ENCODE measurements around the gene CXCL12.

DNA sequence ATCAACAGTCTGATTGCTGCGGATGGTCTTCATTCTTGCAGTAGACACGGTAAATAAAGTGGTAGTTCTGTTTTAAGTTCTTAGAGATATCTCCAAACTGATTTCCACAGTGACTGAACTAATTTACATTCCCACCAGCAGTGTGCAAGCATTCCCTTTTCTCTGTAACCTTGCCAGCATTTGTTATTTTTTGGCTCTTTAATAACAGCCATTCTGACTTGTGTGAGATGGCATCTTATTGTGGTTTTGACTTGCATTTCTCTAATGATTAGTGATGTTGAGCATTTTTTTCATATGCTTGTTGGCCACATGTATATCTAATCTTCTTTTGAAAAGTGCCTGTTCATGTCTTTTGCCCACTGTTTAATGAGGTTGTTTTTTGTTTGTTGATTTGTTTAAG lies 30.2 kb upstream of the CXCL12 start:
- TF ChIP-seq, protein P1, sequence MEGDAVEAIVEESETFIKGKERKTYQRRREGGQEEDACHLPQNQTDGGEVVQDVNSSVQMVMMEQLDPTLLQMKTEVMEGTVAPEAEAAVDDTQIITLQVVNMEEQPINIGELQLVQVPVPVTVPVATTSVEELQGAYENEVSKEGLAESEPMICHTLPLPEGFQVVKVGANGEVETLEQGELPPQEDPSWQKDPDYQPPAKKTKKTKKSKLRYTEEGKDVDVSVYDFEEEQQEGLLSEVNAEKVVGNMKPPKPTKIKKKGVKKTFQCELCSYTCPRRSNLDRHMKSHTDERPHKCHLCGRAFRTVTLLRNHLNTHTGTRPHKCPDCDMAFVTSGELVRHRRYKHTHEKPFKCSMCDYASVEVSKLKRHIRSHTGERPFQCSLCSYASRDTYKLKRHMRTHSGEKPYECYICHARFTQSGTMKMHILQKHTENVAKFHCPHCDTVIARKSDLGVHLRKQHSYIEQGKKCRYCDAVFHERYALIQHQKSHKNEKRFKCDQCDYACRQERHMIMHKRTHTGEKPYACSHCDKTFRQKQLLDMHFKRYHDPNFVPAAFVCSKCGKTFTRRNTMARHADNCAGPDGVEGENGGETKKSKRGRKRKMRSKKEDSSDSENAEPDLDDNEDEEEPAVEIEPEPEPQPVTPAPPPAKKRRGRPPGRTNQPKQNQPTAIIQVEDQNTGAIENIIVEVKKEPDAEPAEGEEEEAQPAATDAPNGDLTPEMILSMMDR (IDR thresholded peaks at IDR 0.05; ENCODE audit: insufficient read depth, low read depth, low read length), result no peak
- no peak for TF ChIP-seq EZH2 (IDR thresholded peaks at IDR 0.05; ENCODE audit: insufficient read depth, low read length)
